HEK293 (cell line): Measurements from ENCODE around the gene SSTR4.

ENCODE experiments used
- OVOL3 ChIP-seq: fragments of 450-650 bp; formaldehyde crosslinking; IDR thresholded peaks from 2 replicates; pipeline ENCODE4 v1.5.1; 2016; ENCODE audit warnings: missing biosample characterization, missing genetic modification characterization
- TRIM28 ChIP-seq: IDR thresholded peaks from 2 replicates; pipeline ENCODE4 v1.6.1; 2011; ENCODE audit warnings: low read length, control low read depth, borderline replicate concordance
- WT1 ChIP-seq: fragments of 450-650 bp; formaldehyde crosslinking; IDR thresholded peaks from 2 replicates; pipeline ENCODE4 v1.5.1; 2016; ENCODE audit warnings: missing biosample characterization, missing genetic modification characterization
- ZBTB48 ChIP-seq: fragments of 450-650 bp; formaldehyde crosslinking; IDR thresholded peaks from 2 replicates; pipeline ENCODE4 v1.5.1; 2016; ENCODE audit warnings: missing biosample characterization, missing genetic modification characterization
- ZBTB7A ChIP-seq: fragments of 450-650 bp; formaldehyde crosslinking; IDR thresholded peaks from 2 replicates; pipeline ENCODE4 v1.5.1; 2016; ENCODE audit warnings: low read depth, missing biosample characterization, missing genetic modification characterization
- ZBTB8A ChIP-seq: fragments of 450-650 bp; formaldehyde crosslinking; IDR thresholded peaks from 2 replicates; pipeline ENCODE4 v1.5.1; 2016; ENCODE audit warnings: missing biosample characterization, missing genetic modification characterization
- ZNF433 ChIP-seq: fragments of 450-650 bp; formaldehyde crosslinking; IDR thresholded peaks from 2 replicates; pipeline ENCODE4 v1.5.1; 2016; ENCODE audit warnings: missing biosample characterization, missing genetic modification characterization, low read depth
- TF ChIP-seq, protein P1 (sequence below): fragments of 450-650 bp; formaldehyde crosslinking; IDR thresholded peaks from 2 replicates; pipeline ENCODE4 v1.5.1; 2016; ENCODE audit warnings: missing biosample characterization, missing genetic modification characterization
- TF ChIP-seq, protein P2 (sequence below): fragments of 450-650 bp; formaldehyde crosslinking; IDR thresholded peaks from 2 replicates; pipeline ENCODE4 v1.5.1; 2016; ENCODE audit warnings: missing biosample characterization, missing genetic modification characterization
- TF ChIP-seq, protein P3 (sequence below): fragments of 450-650 bp; formaldehyde crosslinking; IDR thresholded peaks from 2 replicates; pipeline ENCODE4 v1.5.1; 2016; ENCODE audit warnings: missing biosample characterization, missing genetic modification characterization

DNA sequence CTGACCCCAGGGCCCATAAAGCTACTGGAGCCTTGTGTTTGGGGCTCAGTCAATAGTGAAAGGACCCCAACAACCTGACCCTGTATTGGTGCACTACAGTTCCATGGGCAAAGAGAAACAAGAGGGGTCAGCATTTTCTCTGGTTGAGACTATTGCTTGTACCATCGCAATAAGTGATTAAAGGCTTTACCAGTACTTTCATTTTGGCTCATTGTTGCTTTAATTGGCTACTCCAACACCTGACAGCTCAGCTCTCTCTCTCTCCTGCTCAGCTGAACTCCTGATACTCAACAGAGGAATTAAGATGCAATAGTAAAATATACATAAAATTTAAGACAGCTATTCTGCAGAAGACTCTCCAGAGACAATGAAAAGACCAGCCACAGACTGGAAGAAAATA is 33.2 kb downstream of the SSTR4 start:
- TF ChIP-seq ZBTB48 (tag by site-specific recombination): no peak
- no peak for TF ChIP-seq ZBTB8A (tag by site-specific recombination)
- TF ChIP-seq TRIM28: no peak
- TF ChIP-seq, protein P1, sequence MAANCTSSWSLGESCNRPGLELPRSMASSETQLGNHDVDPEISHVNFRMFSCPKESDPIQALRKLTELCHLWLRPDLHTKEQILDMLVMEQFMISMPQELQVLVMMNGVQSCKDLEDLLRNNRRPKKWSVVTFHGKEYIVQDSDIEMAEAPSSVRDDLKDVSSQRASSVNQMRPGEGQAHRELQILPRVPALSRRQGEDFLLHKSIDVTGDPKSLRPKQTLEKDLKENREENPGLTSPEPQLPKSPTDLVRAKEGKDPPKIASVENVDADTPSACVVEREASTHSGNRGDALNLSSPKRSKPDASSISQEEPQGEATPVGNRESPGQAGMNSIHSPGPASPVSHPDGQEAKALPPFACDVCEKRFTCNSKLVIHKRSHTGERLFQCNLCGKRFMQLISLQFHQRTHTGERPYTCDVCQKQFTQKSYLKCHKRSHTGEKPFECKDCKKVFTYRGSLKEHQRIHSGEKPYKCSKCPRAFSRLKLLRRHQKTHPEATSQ (tag by site-specific recombination): no peak
- TF ChIP-seq, protein P2, sequence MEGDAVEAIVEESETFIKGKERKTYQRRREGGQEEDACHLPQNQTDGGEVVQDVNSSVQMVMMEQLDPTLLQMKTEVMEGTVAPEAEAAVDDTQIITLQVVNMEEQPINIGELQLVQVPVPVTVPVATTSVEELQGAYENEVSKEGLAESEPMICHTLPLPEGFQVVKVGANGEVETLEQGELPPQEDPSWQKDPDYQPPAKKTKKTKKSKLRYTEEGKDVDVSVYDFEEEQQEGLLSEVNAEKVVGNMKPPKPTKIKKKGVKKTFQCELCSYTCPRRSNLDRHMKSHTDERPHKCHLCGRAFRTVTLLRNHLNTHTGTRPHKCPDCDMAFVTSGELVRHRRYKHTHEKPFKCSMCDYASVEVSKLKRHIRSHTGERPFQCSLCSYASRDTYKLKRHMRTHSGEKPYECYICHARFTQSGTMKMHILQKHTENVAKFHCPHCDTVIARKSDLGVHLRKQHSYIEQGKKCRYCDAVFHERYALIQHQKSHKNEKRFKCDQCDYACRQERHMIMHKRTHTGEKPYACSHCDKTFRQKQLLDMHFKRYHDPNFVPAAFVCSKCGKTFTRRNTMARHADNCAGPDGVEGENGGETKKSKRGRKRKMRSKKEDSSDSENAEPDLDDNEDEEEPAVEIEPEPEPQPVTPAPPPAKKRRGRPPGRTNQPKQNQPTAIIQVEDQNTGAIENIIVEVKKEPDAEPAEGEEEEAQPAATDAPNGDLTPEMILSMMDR: no peak
- TF ChIP-seq, protein P3, sequence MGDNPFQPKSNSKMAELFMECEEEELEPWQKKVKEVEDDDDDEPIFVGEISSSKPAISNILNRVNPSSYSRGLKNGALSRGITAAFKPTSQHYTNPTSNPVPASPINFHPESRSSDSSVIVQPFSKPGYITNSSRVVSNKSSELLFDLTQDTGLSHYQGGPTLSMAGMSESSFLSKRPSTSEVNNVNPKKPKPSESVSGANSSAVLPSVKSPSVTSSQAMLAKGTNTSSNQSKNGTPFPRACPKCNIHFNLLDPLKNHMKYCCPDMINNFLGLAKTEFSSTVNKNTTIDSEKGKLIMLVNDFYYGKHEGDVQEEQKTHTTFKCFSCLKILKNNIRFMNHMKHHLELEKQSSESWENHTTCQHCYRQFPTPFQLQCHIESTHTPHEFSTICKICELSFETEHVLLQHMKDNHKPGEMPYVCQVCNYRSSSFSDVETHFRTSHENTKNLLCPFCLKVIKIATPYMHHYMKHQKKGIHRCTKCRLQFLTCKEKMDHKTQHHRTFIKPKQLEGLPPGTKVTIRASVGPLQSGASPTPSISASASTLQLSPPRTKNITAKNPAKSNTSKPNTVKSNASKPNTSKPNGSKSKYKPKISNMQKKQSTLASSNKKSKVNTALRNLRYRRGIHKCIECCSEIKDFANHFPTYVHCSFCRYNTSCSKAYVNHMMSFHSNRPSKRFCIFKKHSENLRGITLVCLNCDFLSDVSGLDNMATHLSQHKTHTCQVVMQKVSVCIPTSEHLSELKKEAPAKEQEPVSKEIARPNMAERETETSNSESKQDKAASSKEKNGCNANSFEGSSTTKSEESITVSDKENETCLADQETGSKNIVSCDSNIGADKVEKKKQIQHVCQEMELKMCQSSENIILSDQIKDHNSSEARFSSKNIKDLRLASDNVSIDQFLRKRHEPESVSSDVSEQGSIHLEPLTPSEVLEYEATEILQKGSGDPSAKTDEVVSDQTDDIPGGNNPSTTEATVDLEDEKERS (tag by site-specific recombination): no peak
- no peak for TF ChIP-seq ZBTB7A (tag by site-specific recombination)
- no peak for TF ChIP-seq ZNF433 (tag by site-specific recombination)
- no peak for TF ChIP-seq WT1 (tag by site-specific recombination)
- no peak for TF ChIP-seq OVOL3 (tag by site-specific recombination)
